Measurements from ENCODE around the gene CCDC122. TPM values are rescaled to one million over a fixed set of nuclear protein-coding genes. Genes with fewer than 3 reads are reported as not detected.

The CCDC122 gene
- total RNA-seq, 2 experiments from 2014 or later = 0.52 to 0.64 TPM

DNA sequence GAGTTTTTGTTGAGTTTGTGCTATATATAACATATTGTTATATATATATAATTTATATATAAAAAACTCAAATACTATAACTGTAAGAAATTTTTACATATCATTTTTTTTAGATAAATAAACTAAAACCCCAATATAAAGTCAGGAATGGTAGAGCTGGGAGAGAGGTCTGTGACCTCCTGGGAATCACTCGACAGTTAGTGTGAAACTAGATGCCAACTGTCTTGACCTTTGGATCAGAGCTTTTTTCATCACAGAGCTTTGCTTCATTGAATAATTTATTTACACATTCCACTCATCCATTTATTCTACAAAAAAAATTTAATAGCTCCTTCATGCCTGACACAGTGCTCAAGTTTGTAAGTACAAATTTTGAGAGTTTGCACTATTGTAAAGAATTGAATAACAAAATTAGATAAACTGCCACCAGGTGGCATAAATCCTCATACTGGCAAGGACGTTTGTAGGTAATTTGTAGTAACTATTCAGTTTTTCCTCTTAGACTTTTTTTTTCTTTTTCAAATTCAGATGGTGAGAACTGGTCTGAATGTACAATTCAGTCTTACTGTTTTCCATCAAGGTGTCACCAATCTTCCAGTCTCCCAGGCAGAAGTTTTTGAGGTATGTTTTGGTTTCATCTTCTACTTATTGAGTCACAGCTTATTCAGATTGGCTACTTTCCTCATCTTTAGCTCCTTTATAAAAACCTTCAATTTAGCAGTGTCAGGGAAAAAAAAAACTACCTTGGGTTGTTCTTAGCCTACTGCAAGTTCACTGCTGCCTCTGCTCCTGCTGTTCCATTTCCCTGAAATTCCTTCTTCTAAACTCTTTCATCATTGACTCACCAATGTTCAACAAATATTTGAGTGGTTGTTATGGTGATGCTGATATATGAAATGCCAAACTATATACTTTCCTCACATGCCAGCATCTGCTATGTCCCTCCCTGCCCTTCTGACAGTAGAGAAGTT, 28.9 kb upstream of the CCDC122 start:
- no peaks in the 10 kb centered on the region for H3K4me1 ChIP-seq (ENCODE audit: insufficient read depth, low read length)
- H3K36me3 ChIP-seq (ENCODE audit: insufficient read depth, low read length) = no peaks in the 10 kb centered on the region
- Mint-ChIP-seq H3K27me3 (peaks cover 8% of the 10 kb centered on the region), H3K4me1 (ENCODE audit: low read depth) (no peaks in the 10 kb centered on the region), H3K9me3 (no peaks in the 10 kb centered on the region), H3K36me3 (ENCODE audit: low read depth) (no peaks in the 10 kb centered on the region), H3K27ac (no peak overlapping the region), H3K4me3 (no peak overlapping the region)
- no peaks in the 10 kb centered on the region for H3K27me3 ChIP-seq (ENCODE audit: control insufficient read depth in 1 of 2, insufficient read depth in 2 of 2, low read length in 2 of 2)
- H3K9me3 ChIP-seq (ENCODE audit: control insufficient read depth in 1 of 2, insufficient read depth in 1 of 2, low read length in 2 of 2) = no peaks in the 10 kb centered on the region
- DNase-seq (peak in 4 of 14 experiments; percentile 3 to 53 (median 48)), ATAC-seq (ENCODE audit: poor library complexity) (peak; percentile 41)
- H3K4me3 ChIP-seq (ENCODE audit: low read length) = no peak overlapping the region
- POLR2A ChIA-PET = interaction anchor here (1.0 kb wide), 1 partner anchor 29 kb away, joined by 4 read pairs; the partner anchor contains the start of genes CCDC122 and LACC1
- TF ChIP-seq, protein P1, sequence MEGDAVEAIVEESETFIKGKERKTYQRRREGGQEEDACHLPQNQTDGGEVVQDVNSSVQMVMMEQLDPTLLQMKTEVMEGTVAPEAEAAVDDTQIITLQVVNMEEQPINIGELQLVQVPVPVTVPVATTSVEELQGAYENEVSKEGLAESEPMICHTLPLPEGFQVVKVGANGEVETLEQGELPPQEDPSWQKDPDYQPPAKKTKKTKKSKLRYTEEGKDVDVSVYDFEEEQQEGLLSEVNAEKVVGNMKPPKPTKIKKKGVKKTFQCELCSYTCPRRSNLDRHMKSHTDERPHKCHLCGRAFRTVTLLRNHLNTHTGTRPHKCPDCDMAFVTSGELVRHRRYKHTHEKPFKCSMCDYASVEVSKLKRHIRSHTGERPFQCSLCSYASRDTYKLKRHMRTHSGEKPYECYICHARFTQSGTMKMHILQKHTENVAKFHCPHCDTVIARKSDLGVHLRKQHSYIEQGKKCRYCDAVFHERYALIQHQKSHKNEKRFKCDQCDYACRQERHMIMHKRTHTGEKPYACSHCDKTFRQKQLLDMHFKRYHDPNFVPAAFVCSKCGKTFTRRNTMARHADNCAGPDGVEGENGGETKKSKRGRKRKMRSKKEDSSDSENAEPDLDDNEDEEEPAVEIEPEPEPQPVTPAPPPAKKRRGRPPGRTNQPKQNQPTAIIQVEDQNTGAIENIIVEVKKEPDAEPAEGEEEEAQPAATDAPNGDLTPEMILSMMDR (IDR thresholded peaks at IDR 0.05) = peak; percentile 70
- CTCF ChIA-PET = interaction anchor here (0.7 to 2.5 kb wide), 9 partner anchors 21 to 575 kb away, joined by 3 to 11 read pairs (median 3); no protein-coding TSS in a partner anchor
- H3K27ac ChIP-seq (ENCODE audit: low read depth in 1 of 2, low read length in 2 of 2) = no peak overlapping the region
- intact Hi-C loops (cut with DNase I, micrococcal nuclease) = loop anchor here (1.0 to 10.0 kb wide), 7 partner anchors 146 to 1399 kb away; no protein-coding TSS in a partner anchor

DNA sequence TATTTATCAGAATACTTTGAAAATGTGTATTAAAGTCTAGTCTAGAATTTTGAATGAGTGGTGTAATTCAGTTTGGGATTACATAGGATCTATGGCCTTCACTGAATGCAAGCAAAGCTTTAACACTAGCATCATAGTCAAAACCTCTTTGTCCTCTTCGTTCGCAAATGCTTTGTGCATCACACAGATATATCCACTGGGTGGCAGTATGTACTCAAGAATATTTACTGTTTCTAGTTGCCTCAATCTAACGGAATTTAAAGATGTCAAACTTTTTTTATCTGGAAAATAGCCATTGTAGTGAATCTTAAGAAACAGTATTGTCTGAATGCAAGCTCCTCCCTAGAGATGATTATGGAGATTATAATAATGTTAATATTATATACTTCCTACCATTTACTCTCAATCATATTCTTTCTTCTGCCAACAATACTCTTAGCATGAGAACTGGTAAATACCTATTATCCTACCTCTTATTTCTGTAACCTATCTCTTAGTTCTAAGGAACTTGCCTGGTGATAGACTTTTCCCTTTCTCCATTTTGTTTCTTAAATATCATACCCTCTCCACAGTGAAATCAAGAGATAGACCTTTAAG, 26.0 kb upstream of the CCDC122 start:
- Histone ChIP-seq H3K9me3 (ENCODE audit: control insufficient read depth in 1 of 2, insufficient read depth in 1 of 2, low read length in 2 of 2) (no peaks in the 10 kb centered on the region), H3K27ac (ENCODE audit: low read depth in 1 of 2, low read length in 2 of 2) (no peak overlapping the region), H3K4me3 (ENCODE audit: low read length) (no peak overlapping the region), H3K36me3 (ENCODE audit: insufficient read depth, low read length) (no peaks in the 10 kb centered on the region), H3K27me3 (ENCODE audit: control insufficient read depth in 1 of 2, insufficient read depth in 2 of 2, low read length in 2 of 2) (no peaks in the 10 kb centered on the region), H3K4me1 (ENCODE audit: insufficient read depth, low read length) (no peaks in the 10 kb centered on the region)
- TF ChIP-seq, protein P1 (IDR thresholded peaks at IDR 0.05) = peak; percentile 73
- Mint-ChIP-seq H3K4me3 (no peak overlapping the region), H3K27ac (no peak overlapping the region), H3K4me1 (ENCODE audit: low read depth) (no peaks in the 10 kb centered on the region), H3K9me3 (no peaks in the 10 kb centered on the region), H3K36me3 (ENCODE audit: low read depth) (no peaks in the 10 kb centered on the region), H3K27me3 (peaks cover 8% of the 10 kb centered on the region)
- POLR2A ChIA-PET = no interaction called here
- intact Hi-C loops (cut with DNase I, micrococcal nuclease) = loop anchor here (1.0 to 10.0 kb wide), 8 partner anchors 149 to 1402 kb away; no protein-coding TSS in a partner anchor
- DNase-seq (peak in 8 of 14 experiments; percentile 2 to 75 (median 23)), ATAC-seq (ENCODE audit: poor library complexity) (peak; percentile 77)
- CTCF ChIA-PET = interaction anchor here (0.6 to 1.9 kb wide), 5 partner anchors 24 to 532 kb away, joined by 3 to 11 read pairs (median 5); no protein-coding TSS in a partner anchor

DNA sequence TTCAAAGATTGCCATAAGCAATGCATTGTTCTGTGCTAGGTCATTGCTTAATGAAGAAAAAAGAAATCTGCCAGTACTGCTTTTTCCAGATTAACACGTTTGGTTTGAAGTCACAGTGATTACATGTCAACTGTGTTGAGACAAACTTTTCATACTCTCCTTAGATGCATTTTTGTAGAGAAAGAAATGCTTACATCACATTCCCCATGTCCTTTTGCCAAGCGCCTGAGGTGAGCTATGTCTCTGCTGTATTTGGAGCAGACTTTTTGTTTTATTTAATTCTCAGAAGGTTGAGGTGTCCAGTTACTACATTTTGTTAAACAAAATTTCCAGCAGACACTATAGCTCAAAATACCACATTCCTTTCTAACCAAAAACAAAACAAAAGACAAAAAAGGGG, 16.4 kb upstream of the CCDC122 start:
- TF ChIP-seq, protein P1 (IDR thresholded peaks at IDR 0.05) = no peak
- H3K4me1 Mint-ChIP-seq (ENCODE audit: low read depth) = no peaks in the 10 kb centered on the region
- no peak overlapping the region for H3K27ac ChIP-seq (ENCODE audit: low read depth in 1 of 2, low read length in 2 of 2)
- H3K9me3 ChIP-seq (ENCODE audit: control insufficient read depth in 1 of 2, insufficient read depth in 1 of 2, low read length in 2 of 2) = no peaks in the 10 kb centered on the region
- intact Hi-C loops (cut with DNase I, micrococcal nuclease) = no loop called here
- no peaks in the 10 kb centered on the region for H3K9me3 Mint-ChIP-seq
- H3K27me3 Mint-ChIP-seq = no peaks in the 10 kb centered on the region
- no peaks in the 10 kb centered on the region for H3K36me3 ChIP-seq (ENCODE audit: insufficient read depth, low read length)
- H3K36me3 Mint-ChIP-seq (ENCODE audit: low read depth) = no peaks in the 10 kb centered on the region
- ChIA-PET POLR2A (no interaction called here), CTCF (no interaction called here)
- H3K4me1 ChIP-seq (ENCODE audit: insufficient read depth, low read length) = no peaks in the 10 kb centered on the region
- no peak overlapping the region for H3K27ac Mint-ChIP-seq
- no peak overlapping the region for H3K4me3 ChIP-seq (ENCODE audit: low read length)
- no peak for ATAC-seq (ENCODE audit: poor library complexity)
- H3K27me3 ChIP-seq (ENCODE audit: control insufficient read depth in 1 of 2, insufficient read depth in 2 of 2, low read length in 2 of 2) = no peaks in the 10 kb centered on the region
- DNase-seq = no peak
- H3K4me3 Mint-ChIP-seq = no peak overlapping the region
